Fibroblast of lung (primary cell): ENCODE measurements around the gene APOE. TPM values are rescaled to one million over a fixed set of nuclear protein-coding genes. Genes with fewer than 3 reads are reported as not detected.

Experiments used
- DNase-seq, 2 donors: peaks; one replicate each; pipeline versions ENCODE4 v3.0.0 to v3.0.0-alpha.2; 2010; ENCODE audit warnings: low read depth in 2 of 2
- H2AFZ ChIP-seq: 2 replicates; pipeline ENCODE4 v1.5.1; 2012; ENCODE audit warnings: low read length, control low read depth, inconsistent platforms
- H3K27ac ChIP-seq: 2 replicates; pipeline ENCODE4 v1.5.1; 2011; ENCODE audit warnings: low read length, control low read depth; ENCODE audit not compliant: insufficient read depth
- H3K27me3 ChIP-seq: 2 replicates; pipeline ENCODE4 v1.5.1; 2011; ENCODE audit warnings: mild to moderate bottlenecking, low read length; ENCODE audit not compliant: control insufficient read depth, insufficient read depth
- H3K36me3 ChIP-seq: 2 replicates; pipeline ENCODE4 v1.5.1; 2011; ENCODE audit warnings: low read length; ENCODE audit not compliant: control insufficient read depth, insufficient read depth
- H3K4me1 ChIP-seq: 2 replicates; pipeline ENCODE4 v1.5.1; 2011; ENCODE audit warnings: low read length; ENCODE audit not compliant: control insufficient read depth, insufficient read depth; ENCODE audit errors: extremely low read depth
- H3K4me2 ChIP-seq: 2 replicates; pipeline ENCODE4 v1.5.1; 2011; ENCODE audit warnings: low read length, control low read depth; ENCODE audit not compliant: insufficient read depth; ENCODE audit errors: extremely low read depth
- H3K4me3 ChIP-seq, 4 experiments: fragments of 200-600 bp in 1 of 4; sonication (generic) in 1 of 4; replicated peaks in 1 of 4; 2 replicates each; pipeline ENCODE4 v1.5.1; 2011 to 2016; ENCODE audit warnings: low read length in 4 of 4, low read depth in 3 of 4, mild to moderate bottlenecking in 3 of 4, control low read depth in 2 of 4, inconsistent platforms in 1 of 4, mixed read lengths in 1 of 4; ENCODE audit not compliant: insufficient read depth in 1 of 4; ENCODE audit errors: control extremely low read depth in 1 of 4
- H3K79me2 ChIP-seq: 2 replicates; pipeline ENCODE4 v1.5.1; 2012; ENCODE audit warnings: mild to moderate bottlenecking, low read length, inconsistent platforms; ENCODE audit not compliant: control insufficient read depth, insufficient read depth
- H3K9ac ChIP-seq: 2 replicates; pipeline ENCODE4 v1.5.1; 2011; ENCODE audit warnings: mild to moderate bottlenecking, low read length, control low read depth; ENCODE audit not compliant: insufficient read depth
- H3K9me3 ChIP-seq: 2 replicates; pipeline ENCODE4 v1.5.1; 2012; ENCODE audit warnings: low read depth, low read length; ENCODE audit not compliant: control insufficient read depth, insufficient read depth
- H4K20me1 ChIP-seq: 2 replicates; pipeline ENCODE4 v1.5.1; 2011; ENCODE audit warnings: low read length; ENCODE audit not compliant: control insufficient read depth, insufficient read depth; ENCODE audit errors: extremely low read depth
- CTCF ChIP-seq, 2 donors: IDR thresholded peaks in 1 of 2; conservative IDR thresholded peaks in 1 of 2; 1 replicate in 1 of 2; 2 replicates in 1 of 2; pipeline ENCODE4 v1.5.1; 2011 to 2012; ENCODE audit warnings: low read length in 2 of 2, control low read depth in 1 of 2, inconsistent platforms in 1 of 2, low read depth in 1 of 2, mild to moderate bottlenecking in 1 of 2
- EZH2 ChIP-seq: IDR thresholded peaks from 2 replicates; pipeline ENCODE4 v1.5.1; 2012; ENCODE audit warnings: low read length, control low read depth, mild to moderate bottlenecking; ENCODE audit errors: missing control alignments
- polyA plus RNA-seq, 2 donors: library from polyadenylated mRNA; depleted of rRNA in 1 of 2; stranded (reverse) in 1 of 2; unstranded in 1 of 2; fragments of >200 nt; gene quantifications; 2 replicates each; pipeline ENCODE4 v1.2.1, GENCODE V29; 2011 to 2012; ENCODE audit warnings: missing spikeins in 1 of 2
- total RNA-seq: library from RNA; depleted of rRNA; stranded (reverse); fragments of >200 nt; gene quantifications from 2 replicates; pipeline ENCODE4 v1.2.1, GENCODE V29; 2014

APOE gene
- total and polyA plus RNA-seq, 2 donors (not counting 1 experiment from before 2014, with no cell fraction given), result 13.4 to 35.0 TPM

GRCh38 chr19:44903216-44903601, 2.4 kb upstream of the APOE start:
- no peaks in the 10 kb centered on the region for H3K79me2 ChIP-seq

GRCh38 chr19:44903602-44904425, 1.8 kb upstream of the APOE start:
- H4K20me1 ChIP-seq, result no peaks in the 10 kb centered on the region
- H3K27me3 ChIP-seq, result peaks cover 9% of the 10 kb centered on the region
- TF ChIP-seq EZH2 (no peak), CTCF (conservative IDR thresholded peaks at IDR 0.05 in 1 of 2, IDR thresholded peaks at IDR 0.05 in 1 of 2; ENCODE audit: low read depth in 1 of 2, low read length in 2 of 2) (peak; percentile 95 to 96)
- H3K9ac ChIP-seq, result no peak overlapping the region
- H3K79me2 ChIP-seq, result no peaks in the 10 kb centered on the region
- no peak overlapping the region for H2AFZ ChIP-seq
- no peak overlapping the region for H3K4me3 ChIP-seq
- H3K4me2 ChIP-seq, result no peak overlapping the region
- H3K36me3 ChIP-seq, result peaks cover 8% of the 10 kb centered on the region
- H3K4me1 ChIP-seq, result no peaks in the 10 kb centered on the region
- H3K27ac ChIP-seq, result no peak overlapping the region
- peak; percentile 36 to 70 for DNase-seq
- no peaks in the 10 kb centered on the region for H3K9me3 ChIP-seq

More at GRCh38 chr19:44903216-44903601, 2.4 kb upstream of the APOE start:
- DNase-seq, result no peak
- Histone ChIP-seq H3K4me2 (no peak overlapping the region), H3K4me3 (no peak overlapping the region), H3K27ac (no peak overlapping the region), H4K20me1 (no peaks in the 10 kb centered on the region), H3K27me3 (peaks cover 9% of the 10 kb centered on the region), H3K9me3 (no peaks in the 10 kb centered on the region), H3K9ac (no peak overlapping the region), H3K36me3 (peaks cover 9% of the 10 kb centered on the region), H3K4me1 (no peaks in the 10 kb centered on the region), H2AFZ (no peak overlapping the region)
- TF ChIP-seq CTCF (conservative IDR thresholded peaks at IDR 0.05 in 1 of 2, IDR thresholded peaks at IDR 0.05 in 1 of 2; ENCODE audit: low read depth in 1 of 2, low read length in 2 of 2), result no peak
- no peak for TF ChIP-seq EZH2

- H3K4me3 ChIP-seq, result no peak overlapping the region
- no peaks in the 10 kb centered on the region for H4K20me1 ChIP-seq
- TF ChIP-seq CTCF (conservative IDR thresholded peaks at IDR 0.05 in 1 of 2, IDR thresholded peaks at IDR 0.05 in 1 of 2; ENCODE audit: low read depth in 1 of 2, low read length in 2 of 2) (peak in 1 of 2 donors; percentile 3), EZH2 (no peak)
- peaks cover 9% of the 10 kb centered on the region for H3K27me3 ChIP-seq
- no peak overlapping the region for H2AFZ ChIP-seq
- H3K27ac ChIP-seq, result no peak overlapping the region
- H3K9ac ChIP-seq, result no peak overlapping the region
- no peak for DNase-seq
- H3K4me1 ChIP-seq, result no peaks in the 10 kb centered on the region
- no peak overlapping the region for H3K4me2 ChIP-seq
- H3K9me3 ChIP-seq, result no peaks in the 10 kb centered on the region
- H3K79me2 ChIP-seq, result no peaks in the 10 kb centered on the region
- peaks cover 8% of the 10 kb centered on the region for H3K36me3 ChIP-seq
These were observed 1.1 kb upstream of the APOE start for GRCh38 chr19:44904426-44904994.
